ENCODE results near the gene CRYM. TPM values are rescaled to one million over a fixed set of nuclear protein-coding genes. Genes with fewer than 3 reads are reported as not detected.

Gene CRYM
- total RNA-seq, 1 experiment from 2014 or later: 4.9 TPM

- TF ChIP-seq JUND (IDR thresholded peaks at IDR 0.05) (no peak), CTCF (IDR thresholded peaks at IDR 0.05 in 2 of 3, conservative IDR thresholded peaks at IDR 0.05 in 1 of 3; ENCODE audit: borderline replicate concordance in 1 of 3, insufficient read depth in 1 of 3, low read depth in 2 of 3, low read length in 2 of 3) (no peak), POLR2A (IDR thresholded peaks at IDR 0.05; ENCODE audit: borderline replicate concordance, extremely low read depth, insufficient read depth, insufficient read length) (no peak), YY1 (IDR thresholded peaks at IDR 0.05; ENCODE audit: extremely low read depth, insufficient replicate concordance, low read depth, low read length) (no peak), POLR2AphosphoS5 (IDR thresholded peaks at IDR 0.05; ENCODE audit: low read depth, low read length) (no peak), SRF (IDR thresholded peaks at IDR 0.05; ENCODE audit: low read depth) (no peak), TCF7L2 (IDR thresholded peaks at IDR 0.05; ENCODE audit: borderline replicate concordance, extremely low read depth, insufficient read depth, insufficient read length) (no peak), EZH2 (IDR thresholded peaks at IDR 0.05) (no peak), EZH2phosphoT487 (IDR thresholded peaks at IDR 0.05; ENCODE audit: borderline replicate concordance) (no peak), SIN3A (IDR thresholded peaks at IDR 0.05; ENCODE audit: low read depth) (no peak), MAX (IDR thresholded peaks at IDR 0.05) (no peak), REST (IDR thresholded peaks at IDR 0.05; ENCODE audit: low read depth) (no peak), CEBPB (IDR thresholded peaks at IDR 0.05; ENCODE audit: low read depth) (no peak), SP1 (IDR thresholded peaks at IDR 0.05; ENCODE audit: low read depth) (no peak)
- ATAC-seq (no peak), DNase-seq (ENCODE audit: low read depth, low spot score) (no peak)
- no peaks in the 10 kb centered on the region for H3K27me3 ChIP-seq (ENCODE audit: insufficient read depth, low read length)
- no peaks in the 10 kb centered on the region for H4K20me1 ChIP-seq (ENCODE audit: insufficient read depth)
- no peaks in the 10 kb centered on the region for H3K9me2 ChIP-seq (ENCODE audit: insufficient read depth)
- ChIA-PET RAD21 (ENCODE audit: low non-redundant PET in 1 of 2, low total read pairs in 2 of 2, uncharacterized antibody in 2 of 2, unreplicated experiment in 2 of 2) (no interaction called here), CTCF (no interaction called here), POLR2A (no interaction called here)
- intact Hi-C loops (cut with micrococcal nuclease): no loop called here
- H3K9ac ChIP-seq (ENCODE audit: low read length): no peak overlapping the region
- no peaks in the 10 kb centered on the region for H3K79me2 ChIP-seq (ENCODE audit: insufficient read depth, low read length)
- no TSS peak for BruUV-seq (replicated peaks)
- H3K4me2 ChIP-seq (ENCODE audit: low read length): no peak overlapping the region
- H3K4me1 ChIP-seq (ENCODE audit: control insufficient read depth in 1 of 2, insufficient read depth in 2 of 2, low read length in 2 of 2): peaks cover 10 to 13% of the 10 kb centered on the region in 2 experiments
- no peaks in the 10 kb centered on the region for H3K9me3 ChIP-seq (ENCODE audit: control insufficient read depth in 1 of 2, insufficient read depth in 1 of 2, low read depth in 1 of 2, low read length in 2 of 2)
- no peak overlapping the region for H3K27ac ChIP-seq (ENCODE audit: low read depth, low read length)
- H3K4me3 ChIP-seq (replicated peaks in 1 of 2; ENCODE audit: low read depth in 1 of 2, low read length in 2 of 2): no peak overlapping the region
- no peaks in the 10 kb centered on the region for H3K36me3 ChIP-seq (ENCODE audit: control insufficient read depth in 1 of 2, insufficient read depth in 2 of 2, low read length in 2 of 2)
- H2AFZ ChIP-seq (ENCODE audit: low read depth, low read length, poor library complexity, severe bottlenecking): no peak overlapping the region
Observed at GRCh38 chr16:21263640-21264570, 14.2 kb downstream of the CRYM start.
